ENCODE data around the gene UVRAG.

GRCh38 chr11:75994616-75995015 is 179.6 kb downstream of the UVRAG start:
- TF ChIP-seq EP300 (IDR thresholded peaks at IDR 0.05; ENCODE audit: borderline replicate concordance), result no peak
- no peak for TF ChIP-seq NFIC (IDR thresholded peaks at IDR 0.05)
- TF ChIP-seq MAX (IDR thresholded peaks at IDR 0.05), result no peak
- no peak for TF ChIP-seq CREB1 (IDR thresholded peaks at IDR 0.05; ENCODE audit: low read depth)
- TF ChIP-seq REST (IDR thresholded peaks at IDR 0.05; ENCODE audit: low read depth), result no peak

All from Ishikawa (cell line).